ENCODE results near the gene PALLD. TPM values are rescaled to one million over a fixed set of nuclear protein-coding genes. Genes with fewer than 3 reads are reported as not detected.

Gene PALLD
- total RNA-seq, 3 donors from 2014 or later = 112 to 663 (median 150) TPM

DNA sequence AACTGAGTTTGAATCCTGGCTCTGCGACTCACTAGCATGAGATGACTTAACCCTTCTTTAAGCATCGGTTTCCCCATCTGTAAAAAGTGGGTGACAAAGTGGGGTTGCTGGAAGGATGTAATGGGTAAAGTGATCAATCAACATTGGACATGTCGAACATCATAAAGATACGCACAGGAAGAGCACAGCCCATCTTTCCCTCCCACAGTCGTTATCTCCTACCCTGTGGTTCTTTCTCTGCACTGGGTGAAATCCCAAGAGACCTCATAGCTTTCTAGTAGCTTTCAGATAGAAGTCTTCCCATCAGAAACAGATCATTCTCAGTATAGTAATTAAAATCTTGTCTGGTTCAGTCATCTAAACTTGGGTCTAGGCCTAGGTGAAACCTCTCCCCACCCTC, 296.7 kb downstream of the PALLD start:
- no peak for DNase-seq
- intact Hi-C loops (cut with DNase I, micrococcal nuclease) = no loop called here

DNA sequence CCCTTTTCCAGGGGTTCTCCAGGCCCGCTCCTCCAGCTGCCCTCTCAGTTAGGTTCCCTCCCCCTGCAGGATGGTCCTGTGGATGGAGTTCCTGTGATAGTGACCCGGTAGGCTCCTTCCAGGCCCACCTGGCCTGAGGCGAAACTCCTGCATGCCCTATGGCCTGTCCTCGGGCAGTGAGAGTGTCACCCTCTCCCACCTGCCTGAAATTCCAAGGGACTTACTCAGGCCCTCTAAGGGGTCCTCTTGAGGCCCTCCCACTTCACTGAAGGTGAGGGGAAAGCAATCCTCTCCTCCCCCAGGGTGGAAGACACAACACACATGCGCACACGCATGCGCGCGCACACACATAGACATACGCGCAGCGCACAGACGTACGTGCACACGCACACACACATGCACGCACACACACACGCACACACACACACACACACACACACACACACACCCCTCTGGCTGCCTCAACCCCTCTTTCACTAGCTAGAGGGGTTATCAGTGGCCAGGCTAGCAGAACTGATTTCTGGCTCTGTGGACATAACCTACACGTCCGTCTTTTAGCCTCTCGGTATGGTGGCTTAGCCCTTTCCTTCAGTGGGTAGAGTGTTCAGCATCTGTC, 297.3 kb downstream of the PALLD start:
- Histone ChIP-seq H3K4me1 (ENCODE audit: low read depth) (no peaks in the 10 kb centered on the region), H3K9me3 (no peaks in the 10 kb centered on the region), H3K4me3 (no peak overlapping the region), H3K36me3 (ENCODE audit: low read depth) (no peaks in the 10 kb centered on the region)
- ATAC-seq (no peak), DNase-seq (no peak)
- intact Hi-C loops (cut with DNase I, micrococcal nuclease) = no loop called here
- TF ChIP-seq, protein P1, sequence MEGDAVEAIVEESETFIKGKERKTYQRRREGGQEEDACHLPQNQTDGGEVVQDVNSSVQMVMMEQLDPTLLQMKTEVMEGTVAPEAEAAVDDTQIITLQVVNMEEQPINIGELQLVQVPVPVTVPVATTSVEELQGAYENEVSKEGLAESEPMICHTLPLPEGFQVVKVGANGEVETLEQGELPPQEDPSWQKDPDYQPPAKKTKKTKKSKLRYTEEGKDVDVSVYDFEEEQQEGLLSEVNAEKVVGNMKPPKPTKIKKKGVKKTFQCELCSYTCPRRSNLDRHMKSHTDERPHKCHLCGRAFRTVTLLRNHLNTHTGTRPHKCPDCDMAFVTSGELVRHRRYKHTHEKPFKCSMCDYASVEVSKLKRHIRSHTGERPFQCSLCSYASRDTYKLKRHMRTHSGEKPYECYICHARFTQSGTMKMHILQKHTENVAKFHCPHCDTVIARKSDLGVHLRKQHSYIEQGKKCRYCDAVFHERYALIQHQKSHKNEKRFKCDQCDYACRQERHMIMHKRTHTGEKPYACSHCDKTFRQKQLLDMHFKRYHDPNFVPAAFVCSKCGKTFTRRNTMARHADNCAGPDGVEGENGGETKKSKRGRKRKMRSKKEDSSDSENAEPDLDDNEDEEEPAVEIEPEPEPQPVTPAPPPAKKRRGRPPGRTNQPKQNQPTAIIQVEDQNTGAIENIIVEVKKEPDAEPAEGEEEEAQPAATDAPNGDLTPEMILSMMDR (IDR thresholded peaks at IDR 0.05) = no peak

More for the DNA sequence above, 296.7 kb downstream of the PALLD start:
- Histone ChIP-seq H3K4me3 (no peak overlapping the region), H3K9me3 (no peaks in the 10 kb centered on the region), H3K36me3 (ENCODE audit: low read depth) (no peaks in the 10 kb centered on the region), H3K4me1 (ENCODE audit: low read depth) (no peaks in the 10 kb centered on the region)
- TF ChIP-seq, protein P1 (IDR thresholded peaks at IDR 0.05) = no peak
- no peak for ATAC-seq

DNA sequence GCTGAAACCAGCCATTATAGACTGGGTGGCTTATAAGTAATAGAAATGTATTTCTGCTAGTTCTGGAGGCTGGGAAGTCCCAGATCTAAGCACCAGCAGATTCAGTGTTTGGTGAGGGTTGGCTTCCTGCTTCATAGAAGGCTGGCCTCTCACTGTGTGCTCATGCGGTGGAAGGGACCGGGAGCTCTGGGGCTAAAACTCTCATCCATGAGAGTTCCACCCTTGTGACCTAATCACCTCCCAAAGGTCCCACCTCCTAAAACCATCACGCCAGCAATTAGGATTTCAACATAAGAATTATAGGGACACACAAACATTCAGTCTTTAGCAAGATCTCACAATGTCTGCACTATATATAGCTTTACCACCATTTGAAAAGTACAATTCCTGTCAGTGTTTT, 298.0 kb downstream of the PALLD start:
- no peak for DNase-seq
- Histone ChIP-seq H3K9me3 (no peaks in the 10 kb centered on the region), H3K36me3 (ENCODE audit: low read depth) (no peaks in the 10 kb centered on the region), H3K4me3 (no peak overlapping the region), H3K4me1 (ENCODE audit: low read depth) (no peaks in the 10 kb centered on the region)
- TF ChIP-seq, protein P1 (IDR thresholded peaks at IDR 0.05) = no peak
- intact Hi-C loops (cut with DNase I, micrococcal nuclease) = no loop called here
- no peak for ATAC-seq

DNA sequence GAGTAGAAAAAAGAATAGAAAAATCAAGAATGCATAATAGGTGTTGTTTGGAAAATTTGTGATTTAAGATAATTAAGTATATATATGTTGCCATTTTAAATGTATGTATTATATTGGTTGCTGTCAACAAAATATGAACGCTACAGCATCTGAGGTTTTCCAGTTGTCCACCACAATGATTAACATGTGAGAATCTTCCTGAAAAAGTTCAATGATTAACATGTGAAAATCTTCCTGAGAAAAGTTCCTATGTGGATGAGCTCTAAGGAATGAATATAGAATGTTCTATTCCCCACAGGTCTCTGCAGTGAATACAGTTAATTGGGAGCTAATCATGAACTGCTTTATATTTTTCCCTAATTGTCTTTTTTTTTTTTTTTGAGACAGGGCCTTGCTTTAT, 298.5 kb downstream of the PALLD start:
- DNase-seq = no peak
- Histone ChIP-seq H3K36me3 (ENCODE audit: low read depth) (no peaks in the 10 kb centered on the region), H3K4me1 (ENCODE audit: low read depth) (no peaks in the 10 kb centered on the region), H3K4me3 (no peak overlapping the region), H3K9me3 (no peaks in the 10 kb centered on the region)
- intact Hi-C loops (cut with DNase I, micrococcal nuclease) = no loop called here
- TF ChIP-seq, protein P1 (IDR thresholded peaks at IDR 0.05) = no peak
- no peak for ATAC-seq

DNA sequence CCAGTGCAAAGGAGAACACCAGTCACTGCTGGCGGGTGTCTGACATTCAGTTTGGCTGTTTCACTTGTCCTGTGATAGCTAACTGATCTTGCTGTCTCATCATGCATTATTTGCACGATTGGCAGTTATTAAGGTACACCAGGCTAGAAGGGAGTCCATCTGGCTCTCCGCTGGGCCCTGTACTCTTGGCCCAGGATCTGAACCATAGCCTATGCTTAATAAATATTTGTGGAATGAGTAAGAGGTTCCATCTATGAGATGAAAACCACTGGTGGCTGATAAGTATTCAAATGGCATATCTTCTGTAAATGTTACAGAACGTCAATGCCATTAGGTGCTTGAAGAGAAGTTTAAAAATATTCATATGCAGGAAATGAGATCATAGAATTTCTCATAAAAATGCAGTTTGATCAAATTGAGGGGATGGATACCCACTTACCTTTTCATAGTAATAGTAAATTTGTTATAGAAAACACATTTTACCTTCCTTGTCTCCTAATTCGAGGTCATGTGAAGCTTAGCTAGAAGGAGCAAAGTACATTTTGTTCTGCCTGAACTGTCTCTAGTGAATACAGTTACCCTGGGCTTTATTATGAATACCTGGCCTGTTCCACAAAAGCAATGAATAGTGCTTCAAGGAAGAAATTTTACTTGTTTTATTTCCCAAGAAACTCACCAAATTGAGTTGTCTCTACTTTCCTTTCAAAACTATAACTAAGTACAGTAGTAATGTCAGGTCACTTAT, 299.7 kb downstream of the PALLD start:
- intact Hi-C loops (cut with DNase I, micrococcal nuclease) = no loop called here
- peak; percentile 75 for ATAC-seq

More for the DNA sequence above, 299.7 kb downstream of the PALLD start:
- H3K36me3 ChIP-seq (ENCODE audit: low read depth) = no peaks in the 10 kb centered on the region
- no peaks in the 10 kb centered on the region for H3K9me3 ChIP-seq
- H3K4me1 ChIP-seq (ENCODE audit: low read depth) = no peaks in the 10 kb centered on the region
- TF ChIP-seq, protein P1 (IDR thresholded peaks at IDR 0.05) = no peak
- H3K4me3 ChIP-seq = no peak overlapping the region
- no peak for DNase-seq

Measured in mucosa of descending colon (tissue), 3 donors.